ENCODE measurements around the gene GNA12.

GRCh38 chr7:2687881-2688318 lies 156.2 kb downstream of the GNA12 start, which contains the start of gene AMZ1:
- TF ChIP-seq CTCF (IDR thresholded peaks at IDR 0.05) (no peak), POLR2A (IDR thresholded peaks at IDR 0.05) (no peak)

Data from adrenal gland (tissue), 5 donors.